Naive B cell (primary cell): ENCODE data around the gene SSBP4. TPM values are rescaled to one million over a fixed set of nuclear protein-coding genes. Genes with fewer than 3 reads are reported as not detected.

Experiments
- ATAC-seq, 2 donors: fragments of 150-1000 bp; cut with Tn5 transposase; 2 replicates each; pipeline ENCODE4 v1.10.0; 2021; ENCODE audit warnings: low read depth in 2 of 2, mild to moderate bottlenecking in 2 of 2, moderate library complexity in 2 of 2
- DNase-seq: peaks from one replicate; pipeline ENCODE4 v3.0.0; 2022
- H3K27ac Mint-ChIP-seq, 6 donors: one replicate each; pipeline ENCODE4 v1.8.0; 2020 to 2022; ENCODE audit warnings: mild to moderate bottlenecking in 6 of 6, mixed read lengths in 6 of 6, moderate library complexity in 5 of 6, inconsistent platforms in 2 of 6
- H3K27me3 Mint-ChIP-seq, 3 donors: one replicate each; pipeline ENCODE4 v1.8.0; 2021 to 2022; ENCODE audit warnings: mixed read lengths in 3 of 3, mild to moderate bottlenecking in 1 of 3
- H3K36me3 Mint-ChIP-seq, 2 donors: one replicate each; pipeline ENCODE4 v1.8.0; 2020 to 2022; ENCODE audit warnings: mixed read lengths in 2 of 2, inconsistent platforms in 1 of 2, mild to moderate bottlenecking in 1 of 2
- H3K4me1 Mint-ChIP-seq, 3 donors: one replicate each; pipeline ENCODE4 v1.8.0; 2020 to 2022; ENCODE audit warnings: mixed read lengths in 3 of 3, inconsistent platforms in 1 of 3, mild to moderate bottlenecking in 1 of 3, moderate library complexity in 1 of 3
- H3K4me3 Mint-ChIP-seq, 8 donors: one replicate each; pipeline ENCODE4 v1.8.0; 2020 to 2022; ENCODE audit warnings: mild to moderate bottlenecking in 8 of 8, mixed read lengths in 8 of 8, moderate library complexity in 8 of 8, inconsistent platforms in 2 of 8
- H3K9me3 Mint-ChIP-seq, 7 donors: one replicate each; pipeline ENCODE4 v1.8.0; 2020 to 2022; ENCODE audit warnings: mixed read lengths in 7 of 7, mild to moderate bottlenecking in 5 of 7, inconsistent platforms in 2 of 7, moderate library complexity in 1 of 7
- polyA plus RNA-seq, 6 donors: library from polyadenylated mRNA; unstranded; fragments of 300-500 nt; fragmentation: Illumina TruSeq; gene quantifications; one replicate each; pipeline ENCODE4 v1.2.3, GENCODE V29; 2021; ENCODE audit warnings: low read depth in 6 of 6

The SSBP4 gene
- polyA plus RNA-seq, 6 donors from 2014 or later, result 54.7 to 78.0 (median 61.8) TPM

DNA sequence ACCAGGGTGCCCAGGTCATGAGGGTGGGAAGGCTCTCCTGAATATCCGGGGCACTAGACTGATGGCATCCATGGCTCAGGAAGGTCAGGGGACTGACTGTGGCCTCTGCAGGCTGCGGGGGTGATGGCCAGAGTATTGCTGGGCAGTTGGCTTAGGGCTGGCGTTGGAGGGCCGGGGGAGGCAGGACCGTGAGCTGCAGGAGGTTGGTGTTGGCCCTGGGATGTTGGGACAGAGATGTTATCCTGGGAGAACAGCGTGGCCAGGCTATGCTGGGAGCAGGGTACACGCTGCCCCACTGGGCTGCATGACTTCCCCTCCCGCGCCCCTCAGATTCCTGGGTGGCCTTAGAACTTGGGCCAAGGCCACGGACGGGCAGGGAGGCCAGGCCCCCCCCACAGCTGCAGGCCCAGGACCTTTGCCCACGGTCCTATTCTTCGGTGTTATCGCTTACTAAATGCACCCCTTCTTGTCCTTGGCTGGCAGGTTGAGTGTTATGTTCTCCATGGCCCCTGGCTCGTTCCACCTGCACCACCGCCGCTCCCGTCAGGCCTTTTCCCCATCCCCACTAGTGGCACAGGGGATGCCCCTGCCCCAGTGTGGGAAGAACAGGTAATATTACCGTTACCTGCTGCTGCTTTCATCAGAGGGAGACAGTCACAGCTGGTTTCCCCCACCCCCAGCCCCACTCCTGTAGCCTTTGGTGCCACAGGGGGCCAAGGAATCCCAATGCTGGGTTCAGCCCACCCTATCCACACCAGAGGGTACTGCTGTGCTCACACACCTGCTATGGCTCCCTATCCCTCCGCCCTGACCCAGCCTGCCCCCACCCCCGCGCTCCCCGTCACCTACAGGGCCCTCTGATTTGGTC lies 22.0 kb downstream of the SSBP4 start:
- peaks cover 13 to 28% (median 24%) of the 10 kb centered on the region in 3 donors for H3K4me1 Mint-ChIP-seq

DNA sequence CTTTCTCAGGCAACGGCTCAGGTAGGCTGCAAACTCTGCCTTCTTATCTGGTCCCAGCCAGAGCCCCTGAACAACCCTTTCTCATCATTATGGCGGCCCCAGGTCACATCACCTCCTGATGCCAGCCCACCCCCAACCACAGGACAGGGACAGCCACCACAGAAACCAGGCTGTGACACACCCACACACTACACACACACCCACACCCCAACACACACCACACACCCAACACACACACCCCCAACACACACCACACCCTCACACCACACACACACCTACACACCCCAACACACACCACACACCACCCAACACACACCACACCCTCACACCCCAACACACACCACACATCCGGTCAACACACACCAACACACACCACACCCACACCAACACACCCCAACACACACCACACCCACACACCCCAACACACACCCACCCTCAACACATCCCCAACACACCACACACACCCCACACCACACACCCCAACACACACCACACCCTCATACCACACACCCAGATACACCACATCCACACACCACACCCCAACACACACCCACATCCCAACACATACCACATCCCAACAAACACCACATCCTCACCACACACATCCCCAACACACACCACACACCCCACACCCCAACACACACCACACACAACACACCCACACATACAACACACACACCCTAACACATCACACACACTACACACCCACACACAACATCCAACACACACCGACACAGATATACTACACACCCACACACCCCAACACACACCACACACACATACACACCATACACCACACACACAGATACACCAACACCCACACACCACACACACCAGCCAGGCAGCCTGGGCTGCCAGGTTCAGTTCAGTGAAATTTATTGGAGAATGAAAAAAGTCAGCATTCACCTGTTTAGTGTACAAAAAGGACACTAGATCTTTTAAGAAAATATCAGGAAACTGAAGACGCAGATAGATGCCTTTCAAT lies 22.9 kb downstream of the SSBP4 start:
- Mint-ChIP-seq H3K27me3 (no peaks in the 10 kb centered on the region), H3K36me3 (peaks cover 0 to 8% of the 10 kb centered on the region in 2 donors), H3K27ac (peak overlapping the region in 5 of 6 donors; percentile 14 to 95 (median 87)), H3K9me3 (peaks cover 0 to 5% (median 0%) of the 10 kb centered on the region in 7 donors), H3K4me1 (peaks cover 14 to 24% (median 21%) of the 10 kb centered on the region in 3 donors), H3K4me3 (peak overlapping the region in 3 of 8 donors; percentile 12 to 35 (median 25))
- ATAC-seq (no peak), DNase-seq (no peak)

More for the DNA sequence above, 22.0 kb downstream of the SSBP4 start:
- Mint-ChIP-seq H3K9me3 (peaks cover 0 to 5% (median 0%) of the 10 kb centered on the region in 7 donors), H3K36me3 (peaks cover 0 to 8% of the 10 kb centered on the region in 2 donors), H3K27me3 (no peaks in the 10 kb centered on the region), H3K4me3 (peak overlapping the region in 4 of 8 donors; percentile 19 to 47 (median 38)), H3K27ac (peak overlapping the region in 1 of 6 donors; percentile 57)
- ATAC-seq (no peak), DNase-seq (no peak)

DNA sequence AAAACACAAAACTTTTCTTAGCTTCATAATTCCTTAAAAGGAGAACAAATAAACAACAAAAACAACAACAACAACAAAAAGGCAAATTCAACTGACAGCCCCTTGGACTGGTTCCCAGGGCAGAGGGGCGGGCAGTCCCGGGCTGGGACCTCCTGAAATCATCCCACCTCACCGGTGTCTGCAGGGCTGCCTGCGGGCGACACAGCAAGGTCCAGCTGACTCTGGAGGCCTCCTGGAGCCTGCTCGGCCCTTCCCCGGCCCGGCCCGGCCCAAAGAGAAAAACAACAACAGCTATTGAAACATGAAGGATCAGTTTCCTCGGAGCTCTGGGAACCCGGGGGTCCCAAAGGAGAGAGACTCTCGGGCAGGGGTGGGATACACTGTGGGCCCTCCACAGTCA lies 23.7 kb downstream of the SSBP4 start:
- H3K27me3 Mint-ChIP-seq, result no peaks in the 10 kb centered on the region
- no peak overlapping the region for H3K4me3 Mint-ChIP-seq
- ATAC-seq, result no peak
- peaks cover 0 to 5% (median 0%) of the 10 kb centered on the region in 7 donors for H3K9me3 Mint-ChIP-seq
- peaks cover 0 to 8% of the 10 kb centered on the region in 2 donors for H3K36me3 Mint-ChIP-seq
- peak overlapping the region in 1 of 6 donors; percentile 87 for H3K27ac Mint-ChIP-seq
- DNase-seq, result no peak
- H3K4me1 Mint-ChIP-seq, result peaks cover 14 to 24% (median 21%) of the 10 kb centered on the region in 3 donors

DNA sequence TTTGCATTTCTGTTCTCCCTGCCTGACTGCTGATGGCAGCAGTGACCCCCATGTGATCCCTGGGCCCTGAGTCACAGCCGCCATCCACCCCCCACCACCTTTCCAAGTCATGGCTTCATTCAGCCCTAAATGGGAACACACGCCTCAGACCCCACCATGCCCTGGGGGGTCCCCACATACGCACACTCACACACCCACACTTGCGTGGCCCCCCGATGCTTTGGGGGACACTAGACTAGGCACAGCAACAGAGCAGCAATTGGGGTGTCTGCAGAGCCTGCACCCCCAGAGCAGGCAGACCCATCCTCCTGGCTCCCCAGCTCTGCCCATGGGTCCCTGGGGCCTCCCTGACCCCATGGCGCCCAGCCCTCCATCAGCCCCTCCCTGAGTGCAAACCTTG lies 24.2 kb downstream of the SSBP4 start:
- peaks cover 14 to 25% (median 21%) of the 10 kb centered on the region in 3 donors for H3K4me1 Mint-ChIP-seq
- no peak for DNase-seq

DNA sequence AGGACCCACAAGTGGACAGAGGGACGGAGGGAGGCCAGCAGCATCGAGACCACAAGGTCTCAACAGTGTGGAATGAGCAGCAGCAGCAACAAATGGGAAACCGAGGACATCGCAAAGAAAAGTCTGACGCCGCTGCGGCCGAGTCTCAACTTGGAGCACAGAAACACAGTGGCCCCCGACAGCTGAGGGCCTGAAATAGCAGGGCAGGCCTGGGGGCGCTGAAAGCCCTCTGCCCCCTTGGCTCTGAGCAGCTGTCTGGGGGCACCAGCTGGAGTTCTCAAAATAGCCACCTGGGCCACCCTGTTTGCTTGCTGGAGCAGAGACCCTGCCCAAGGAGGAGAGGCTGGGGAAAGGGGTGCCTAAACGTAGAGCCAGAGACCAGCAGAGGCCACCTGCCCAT lies 24.6 kb downstream of the SSBP4 start:
- no peak overlapping the region for H3K4me3 Mint-ChIP-seq
- H3K27me3 Mint-ChIP-seq, result no peaks in the 10 kb centered on the region
- peaks cover 0 to 16% of the 10 kb centered on the region in 2 donors for H3K36me3 Mint-ChIP-seq

More for the DNA sequence above, 24.2 kb downstream of the SSBP4 start:
- peak overlapping the region in 1 of 6 donors; percentile 81 for H3K27ac Mint-ChIP-seq
- no peak overlapping the region for H3K4me3 Mint-ChIP-seq
- peaks cover 0 to 5% (median 0%) of the 10 kb centered on the region in 7 donors for H3K9me3 Mint-ChIP-seq
- no peaks in the 10 kb centered on the region for H3K27me3 Mint-ChIP-seq
- no peak for ATAC-seq
- peaks cover 0 to 12% of the 10 kb centered on the region in 2 donors for H3K36me3 Mint-ChIP-seq

DNA sequence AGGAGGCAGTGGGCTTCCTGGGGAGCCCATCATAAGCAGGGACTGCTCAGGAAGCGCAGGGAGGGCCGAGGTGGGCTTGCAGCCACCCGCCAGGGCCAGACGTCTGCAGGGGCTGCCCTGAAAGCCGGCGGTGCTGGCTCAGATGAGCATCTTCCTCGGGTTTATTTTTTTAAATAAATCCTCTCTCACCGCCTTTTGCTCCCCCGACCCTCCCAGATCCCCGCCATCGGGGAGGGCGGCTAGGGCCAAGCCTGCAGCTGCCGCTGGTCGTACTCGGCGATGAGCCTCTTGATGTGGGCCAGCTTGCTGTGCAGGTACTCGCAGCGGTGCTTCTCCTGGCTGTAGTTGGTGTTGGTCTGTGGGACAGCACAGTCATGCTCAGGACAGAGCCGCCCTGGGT lies 25.3 kb downstream of the SSBP4 start:
- DNase-seq (no peak), ATAC-seq (no peak)
- Mint-ChIP-seq H3K27ac (no peak overlapping the region), H3K4me3 (no peak overlapping the region), H3K27me3 (no peaks in the 10 kb centered on the region), H3K4me1 (peaks cover 14 to 21% (median 18%) of the 10 kb centered on the region in 3 donors), H3K36me3 (peaks cover 0 to 16% of the 10 kb centered on the region in 2 donors), H3K9me3 (peaks cover 0 to 5% (median 0%) of the 10 kb centered on the region in 7 donors)

More for the DNA sequence above, 24.6 kb downstream of the SSBP4 start:
- peaks cover 14 to 24% (median 21%) of the 10 kb centered on the region in 3 donors for H3K4me1 Mint-ChIP-seq
- H3K27ac Mint-ChIP-seq, result no peak overlapping the region
- DNase-seq (no peak), ATAC-seq (no peak)
- H3K9me3 Mint-ChIP-seq, result peaks cover 0 to 5% (median 0%) of the 10 kb centered on the region in 7 donors

DNA sequence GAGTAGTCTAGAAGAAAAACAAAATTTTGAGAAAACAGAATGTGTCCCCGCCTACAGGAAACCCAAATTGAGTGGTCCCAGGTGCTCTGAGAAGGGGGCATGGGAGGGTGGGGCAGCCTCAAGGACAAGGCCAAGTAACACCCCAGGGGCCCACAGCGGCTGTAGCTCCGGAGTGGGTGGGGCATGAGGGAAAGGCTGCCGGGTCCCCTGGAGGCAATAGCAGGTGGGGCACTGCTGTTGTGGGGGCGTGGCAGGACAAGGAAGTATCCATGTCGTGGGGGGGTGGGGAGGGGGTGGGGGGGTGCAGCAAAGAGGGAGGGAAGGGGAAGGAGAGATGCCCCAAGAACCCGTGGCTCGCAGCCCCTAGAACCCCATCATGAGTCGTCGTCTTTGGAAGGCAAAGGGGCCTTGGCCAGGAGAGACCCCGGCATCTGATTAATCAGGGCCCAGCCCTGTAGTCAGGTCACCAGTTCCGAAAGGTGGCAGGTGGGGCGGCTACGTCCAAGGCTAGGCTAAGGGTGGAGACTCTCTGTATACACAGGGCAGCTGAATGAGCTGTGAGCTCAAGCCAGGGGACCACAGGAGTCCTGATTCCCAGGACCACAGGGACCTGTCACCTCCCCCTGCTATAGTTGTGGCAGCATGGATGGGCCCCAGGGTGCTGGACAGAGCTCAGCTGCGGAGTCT lies 26.2 kb downstream of the SSBP4 start:
- Mint-ChIP-seq H3K27me3 (no peaks in the 10 kb centered on the region), H3K36me3 (peaks cover 0 to 16% of the 10 kb centered on the region in 2 donors), H3K9me3 (peaks cover 0 to 5% (median 0%) of the 10 kb centered on the region in 7 donors), H3K27ac (no peak overlapping the region), H3K4me1 (peaks cover 14 to 17% (median 14%) of the 10 kb centered on the region in 3 donors), H3K4me3 (no peak overlapping the region)
- DNase-seq (no peak), ATAC-seq (no peak)

DNA sequence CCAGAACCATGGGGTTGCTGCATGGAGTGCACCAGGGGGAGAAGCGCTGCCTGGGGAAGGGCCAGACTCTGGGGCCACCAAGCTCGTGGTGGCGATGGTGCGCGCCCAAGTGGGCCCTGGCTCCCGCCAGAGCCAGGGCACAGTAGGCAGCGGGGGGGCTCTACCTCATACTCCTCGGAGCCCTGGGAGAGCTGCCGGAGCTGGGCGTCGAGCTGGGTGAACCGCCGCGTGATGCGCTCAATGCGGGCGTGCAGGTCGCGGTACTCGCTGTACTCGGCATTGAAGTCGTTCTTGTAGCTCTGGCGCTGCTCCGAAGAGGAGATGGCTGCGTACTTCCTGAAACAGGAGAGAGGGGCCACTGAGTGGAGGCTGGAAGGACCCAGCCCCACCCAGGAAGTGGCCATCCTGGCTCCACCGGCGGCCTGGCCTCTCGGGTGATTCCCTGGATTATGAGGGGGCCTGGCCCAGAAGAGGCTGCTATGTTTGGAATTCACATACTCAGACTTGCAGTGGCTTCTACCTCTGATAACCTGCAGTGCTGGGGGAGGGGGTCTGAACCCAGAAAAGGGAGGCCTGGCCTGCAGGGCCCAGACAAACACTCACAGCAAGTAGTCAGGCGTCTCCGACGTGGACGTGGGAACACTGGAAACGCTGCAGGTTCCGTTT lies 27.1 kb downstream of the SSBP4 start:
- Mint-ChIP-seq H3K36me3 (peaks cover 0 to 16% of the 10 kb centered on the region in 2 donors), H3K4me3 (peak overlapping the region in 1 of 8 donors; percentile 29), H3K4me1 (peaks cover 16 to 22% (median 17%) of the 10 kb centered on the region in 3 donors), H3K9me3 (peaks cover 0 to 5% (median 0%) of the 10 kb centered on the region in 7 donors), H3K27me3 (no peaks in the 10 kb centered on the region), H3K27ac (no peak overlapping the region)
- DNase-seq, result no peak
- no peak for ATAC-seq

DNA sequence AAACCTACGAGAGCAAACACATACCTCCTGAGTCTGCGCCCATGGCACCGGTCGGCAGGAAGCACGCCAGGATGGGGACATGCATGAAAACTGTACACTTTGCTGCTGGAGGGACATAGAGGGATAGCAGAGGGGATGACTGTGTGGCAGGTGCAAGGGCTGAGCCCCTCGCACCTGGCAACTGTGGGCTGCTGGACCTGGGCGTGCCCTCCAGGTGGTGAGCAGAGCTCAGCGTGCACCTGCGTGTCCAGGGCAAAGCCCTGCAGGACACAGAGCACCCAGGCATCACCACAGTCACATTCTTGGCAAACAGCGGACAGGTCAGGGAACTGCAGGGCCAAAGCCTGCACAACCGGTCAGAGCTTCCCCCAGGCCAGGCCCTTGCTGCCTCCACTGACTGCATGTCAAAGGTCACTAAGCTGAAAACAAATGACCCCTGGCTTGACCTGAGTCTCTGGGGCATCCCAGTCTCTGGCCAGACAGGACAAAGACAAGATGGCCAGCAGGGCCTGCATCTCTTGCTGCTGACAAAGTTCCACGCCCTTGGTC lies 27.7 kb downstream of the SSBP4 start:
- H3K27ac Mint-ChIP-seq, result no peak overlapping the region
- peaks cover 13 to 23% (median 16%) of the 10 kb centered on the region in 3 donors for H3K4me1 Mint-ChIP-seq
- no peak overlapping the region for H3K4me3 Mint-ChIP-seq
- H3K9me3 Mint-ChIP-seq, result peaks cover 0 to 5% (median 0%) of the 10 kb centered on the region in 7 donors
- DNase-seq, result no peak
- no peaks in the 10 kb centered on the region for H3K27me3 Mint-ChIP-seq
- no peak for ATAC-seq
- H3K36me3 Mint-ChIP-seq, result peaks cover 0 to 16% of the 10 kb centered on the region in 2 donors

DNA sequence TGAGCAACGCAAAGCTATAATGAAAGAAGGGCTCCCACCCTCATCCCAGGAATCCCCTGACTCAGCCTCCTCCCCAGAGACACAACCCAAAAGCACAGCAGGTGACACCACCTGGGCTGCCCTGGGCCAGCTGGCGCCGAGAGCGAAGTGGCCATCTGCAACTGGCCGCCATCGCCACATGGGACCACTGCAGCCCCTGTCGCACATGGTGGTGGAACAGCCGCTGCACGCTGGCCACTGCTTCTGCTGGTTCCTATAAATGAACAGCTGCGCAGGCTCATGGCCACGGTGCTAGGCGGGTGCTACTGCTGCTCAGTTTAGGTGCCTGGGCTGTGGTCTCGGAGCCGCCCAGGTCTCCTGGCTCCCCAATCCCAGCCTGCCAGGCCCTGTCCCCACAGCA lies 30.4 kb downstream of the SSBP4 start:
- no peak overlapping the region for H3K27ac Mint-ChIP-seq
- H3K4me3 Mint-ChIP-seq, result no peak overlapping the region
- ATAC-seq (no peak), DNase-seq (no peak)
- peaks cover 4 to 21% (median 4%) of the 10 kb centered on the region in 3 donors for H3K4me1 Mint-ChIP-seq
- H3K27me3 Mint-ChIP-seq, result no peaks in the 10 kb centered on the region
- H3K36me3 Mint-ChIP-seq, result peaks cover 0 to 8% of the 10 kb centered on the region in 2 donors
- no peaks in the 10 kb centered on the region for H3K9me3 Mint-ChIP-seq

DNA sequence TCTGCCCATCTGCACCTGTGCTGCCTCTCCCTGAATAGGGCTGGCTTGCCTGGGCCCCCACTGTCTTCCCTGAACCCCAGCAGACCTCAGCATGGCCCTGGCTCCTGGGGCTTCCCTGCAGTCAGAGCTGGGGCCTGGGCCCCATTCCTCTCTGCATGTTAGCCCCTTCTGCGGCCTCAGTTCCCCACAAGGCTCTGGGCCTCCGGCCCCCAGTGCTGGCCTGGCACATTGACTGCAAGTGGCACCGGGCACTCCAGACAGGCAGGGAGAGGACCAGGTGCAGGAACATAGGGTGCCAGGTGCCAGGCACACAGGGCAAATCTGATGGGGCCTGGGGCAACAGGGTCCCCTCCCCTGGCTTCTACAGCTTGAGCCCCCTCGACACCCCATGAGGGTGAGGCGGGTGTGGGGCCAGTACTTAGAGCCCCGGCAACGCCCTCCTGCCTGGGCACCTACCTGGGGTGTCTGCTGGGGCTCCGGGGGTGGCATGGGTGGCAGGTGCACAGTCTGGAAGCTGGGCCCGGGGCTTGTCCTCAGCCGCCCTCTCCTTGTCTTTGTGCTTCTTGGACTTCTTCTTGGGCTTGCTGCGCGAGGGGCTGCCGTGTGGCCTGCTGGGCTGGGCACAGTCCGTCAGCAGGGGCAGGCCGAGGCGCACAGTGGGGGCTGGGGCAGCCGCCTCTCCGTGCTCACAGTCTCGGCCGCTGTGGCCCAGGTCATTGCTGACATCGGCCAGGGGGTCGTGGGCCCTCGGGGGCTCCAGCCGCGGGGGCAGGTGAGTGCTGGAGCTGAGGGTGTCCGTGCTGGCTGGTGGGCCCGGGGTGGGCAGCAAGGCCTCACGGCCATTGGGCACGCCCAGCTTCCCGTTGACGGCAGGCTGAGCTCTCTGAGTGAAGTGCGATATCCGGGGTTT lies 31.1 kb downstream of the SSBP4 start:
- H3K36me3 Mint-ChIP-seq, result peaks cover 0 to 8% of the 10 kb centered on the region in 2 donors
- DNase-seq, result no peak
- peaks cover 4 to 21% (median 4%) of the 10 kb centered on the region in 3 donors for H3K4me1 Mint-ChIP-seq
- H3K4me3 Mint-ChIP-seq, result no peak overlapping the region
- no peaks in the 10 kb centered on the region for H3K27me3 Mint-ChIP-seq
- no peaks in the 10 kb centered on the region for H3K9me3 Mint-ChIP-seq
- peak overlapping the region in 2 of 6 donors; percentile 70 to 76 for H3K27ac Mint-ChIP-seq
- ATAC-seq, result no peak
